Measurements from ENCODE around the gene CXXC5. TPM values are rescaled to one million over a fixed set of nuclear protein-coding genes. Genes with fewer than 3 reads are reported as not detected.

Gene CXXC5
- total RNA-seq, 1 donor from 2014 or later = 74.1 TPM

DNA sequence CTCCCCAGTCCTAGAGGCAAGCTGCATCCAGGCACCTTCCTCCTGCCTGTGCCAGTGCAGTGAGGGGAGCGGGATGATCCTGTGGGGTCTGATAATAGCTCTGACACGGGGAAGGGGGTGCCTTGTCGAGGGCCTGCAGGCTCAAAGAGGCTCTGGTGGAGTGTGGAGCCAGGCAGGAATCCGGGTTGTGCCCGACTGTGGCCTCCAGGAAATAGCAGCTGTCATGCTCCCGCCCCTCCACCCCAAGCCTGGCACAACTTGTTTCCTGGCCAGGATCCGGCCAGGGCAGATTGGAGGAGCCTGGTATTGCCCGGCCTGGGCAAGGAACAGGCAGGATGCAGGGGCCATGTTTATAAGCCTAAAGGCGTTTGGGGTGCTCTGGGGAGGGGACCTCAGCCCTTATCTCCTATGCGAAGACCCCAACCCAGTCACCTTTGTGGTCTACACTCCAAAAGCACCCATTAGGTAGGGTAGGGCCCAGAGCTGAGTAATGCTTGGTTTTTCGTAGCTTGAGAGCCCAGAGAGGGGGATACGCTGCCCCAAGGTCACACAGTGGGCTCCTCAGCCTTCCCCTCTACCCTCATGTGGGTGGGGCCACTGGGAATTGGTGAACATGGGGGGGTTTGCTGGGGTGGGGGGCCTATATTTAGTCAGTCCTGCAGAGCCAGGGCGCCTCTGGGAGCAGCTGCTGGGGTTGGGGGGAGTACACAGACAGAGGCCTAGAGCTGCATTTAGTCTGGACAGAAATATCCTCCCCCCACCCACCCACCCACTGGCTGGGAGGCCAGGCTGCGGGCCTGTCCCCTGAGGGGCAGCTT lies 12.2 kb downstream of the CXXC5 start:
- peak; percentile 86 for DNase-seq (ENCODE audit: missing footprints)
- peak; percentile 63 for ATAC-seq
- intact Hi-C loops (cut with DNase I) = no loop called here

DNA sequence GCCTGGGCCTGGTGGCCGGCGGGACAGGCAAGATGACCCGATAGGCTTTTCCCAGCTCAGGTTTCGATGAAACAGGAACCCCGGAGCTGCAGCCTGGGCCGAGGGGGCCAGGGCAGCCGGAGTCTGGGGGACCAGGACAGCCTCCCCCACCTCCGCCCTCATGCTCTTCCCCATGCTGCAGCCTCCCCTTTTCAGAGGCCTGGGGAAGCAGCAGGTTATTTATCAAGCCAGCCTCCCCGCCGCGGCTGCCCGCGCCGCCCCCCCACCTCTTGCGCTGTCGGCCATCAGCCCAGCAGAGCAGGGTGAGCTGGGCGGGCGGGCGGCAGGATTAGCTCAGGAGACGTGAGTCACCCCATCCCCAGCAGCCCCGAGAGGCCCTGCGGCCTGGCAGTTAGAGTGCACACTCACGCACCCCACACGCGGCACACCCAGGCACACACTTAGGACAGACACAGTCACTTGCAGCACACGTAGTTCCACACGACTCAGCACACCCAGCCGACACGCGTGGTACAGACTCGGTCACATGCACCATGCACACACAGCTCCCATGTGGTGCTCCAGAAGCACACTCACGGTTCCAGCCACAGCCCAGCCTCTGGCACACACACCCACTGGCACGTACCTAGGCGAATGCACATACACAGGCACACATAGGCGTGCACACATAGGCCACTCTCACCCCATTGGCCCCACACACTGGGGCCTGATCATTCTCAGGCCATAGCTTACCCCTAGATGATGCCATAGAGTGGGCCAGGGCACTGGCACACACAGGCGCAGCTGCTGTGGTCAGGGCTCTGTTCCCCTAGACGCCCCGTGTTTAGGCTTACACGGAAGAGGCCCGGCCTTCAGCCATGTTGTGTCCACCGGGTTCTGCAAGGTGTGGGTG lies 13.0 kb downstream of the CXXC5 start:
- DNase-seq (ENCODE audit: missing footprints) = peak; percentile 89
- intact Hi-C loops (cut with DNase I) = no loop called here
- ATAC-seq = peak; percentile 72

DNA sequence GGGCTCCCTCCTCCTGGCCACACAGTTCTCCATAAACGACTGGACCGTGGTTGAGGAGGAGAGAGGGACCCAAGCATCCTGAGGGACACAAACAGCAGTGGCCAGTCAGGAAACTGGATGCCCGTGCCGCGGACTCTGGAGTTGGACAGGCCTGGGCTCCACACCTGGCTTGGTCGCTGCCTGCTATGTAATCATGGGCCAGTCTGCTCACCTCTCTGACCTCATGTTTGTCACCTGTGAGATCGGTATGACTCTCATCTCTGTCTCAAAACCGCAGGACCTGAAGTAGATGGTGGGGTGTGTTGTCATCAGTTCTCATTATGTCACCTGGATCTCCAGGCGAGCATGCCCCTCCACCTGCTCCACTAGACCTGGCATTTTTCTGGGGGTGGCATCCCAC lies 14.5 kb downstream of the CXXC5 start:
- DNase-seq (ENCODE audit: missing footprints) (no peak), ATAC-seq (no peak)
- intact Hi-C loops (cut with DNase I) = no loop called here

DNA sequence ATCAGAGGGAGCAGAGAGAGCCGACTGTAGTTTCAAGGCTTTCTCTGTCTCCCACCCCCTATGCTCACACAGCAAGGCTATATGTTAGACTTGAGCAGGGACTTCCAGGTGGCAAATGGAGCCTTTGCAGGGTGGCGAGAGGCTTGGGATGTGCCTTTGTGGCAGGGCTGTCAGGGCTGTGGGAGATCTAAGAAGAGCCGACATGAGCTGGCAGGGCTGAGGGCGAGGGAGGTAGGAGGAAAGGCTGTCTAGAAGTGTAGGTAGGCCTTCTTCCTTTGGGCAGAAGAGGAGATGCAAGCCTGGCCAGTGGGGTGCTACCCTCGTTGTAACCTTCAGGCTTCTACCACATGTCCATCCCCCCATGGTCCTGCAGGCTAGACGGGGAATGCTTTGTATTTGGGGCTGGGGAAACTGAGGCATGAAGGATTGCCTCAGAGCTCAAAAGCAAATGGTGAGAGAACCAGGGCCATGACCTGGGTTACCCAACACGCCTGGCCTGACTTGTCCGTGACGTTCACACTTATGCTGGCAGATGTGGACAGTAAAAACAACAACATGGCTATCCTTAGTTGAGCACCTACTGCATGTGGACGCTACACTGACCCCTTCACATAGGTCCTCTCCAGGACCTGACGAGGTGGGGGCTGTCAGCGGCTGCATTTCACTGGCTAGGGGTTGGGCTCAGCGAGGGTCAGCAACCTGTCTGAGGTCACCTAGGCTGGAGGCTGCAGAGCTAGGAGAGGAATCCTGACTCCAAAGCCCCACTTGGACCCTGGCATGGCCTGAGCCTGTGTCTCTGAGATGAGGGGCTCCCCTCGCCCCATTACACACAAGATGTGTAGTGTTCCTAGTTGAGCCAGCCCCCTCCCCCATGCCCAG lies 15.3 kb downstream of the CXXC5 start:
- ATAC-seq = no peak
- no peak for DNase-seq (ENCODE audit: missing footprints)
- intact Hi-C loops (cut with DNase I) = no loop called here

DNA sequence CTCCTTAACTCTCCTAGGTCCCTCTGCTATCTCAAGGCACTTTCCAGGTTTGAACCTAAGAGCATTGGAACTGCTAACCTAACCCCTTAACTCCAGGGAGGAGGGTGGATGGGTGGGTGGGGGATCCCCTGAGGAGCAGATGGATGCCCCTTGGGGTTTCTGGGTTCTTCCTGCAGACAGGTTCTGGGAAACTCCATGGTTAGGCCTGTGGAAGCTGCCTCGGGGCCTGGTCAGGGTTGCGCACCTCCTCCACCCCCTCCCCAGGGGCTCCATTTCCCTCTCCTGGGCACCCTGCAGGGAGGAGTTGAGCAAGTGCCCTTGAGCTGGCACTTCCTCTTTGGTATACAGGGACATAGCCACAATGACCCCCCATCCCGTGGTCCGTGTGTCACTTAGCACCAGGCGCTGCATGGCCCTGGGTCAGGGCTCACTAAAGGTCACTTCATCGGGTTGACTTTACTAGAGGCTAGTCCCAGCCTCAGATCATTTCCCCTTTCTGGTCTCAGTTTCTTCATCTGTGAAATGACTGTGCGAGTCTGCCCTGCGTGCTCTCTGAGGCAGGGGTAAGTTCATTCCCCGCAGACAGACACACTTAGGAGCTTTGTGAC lies 16.0 kb downstream of the CXXC5 start:
- intact Hi-C loops (cut with DNase I) = no loop called here
- peak; percentile 77 for DNase-seq (ENCODE audit: missing footprints)
- no peak for ATAC-seq

DNA sequence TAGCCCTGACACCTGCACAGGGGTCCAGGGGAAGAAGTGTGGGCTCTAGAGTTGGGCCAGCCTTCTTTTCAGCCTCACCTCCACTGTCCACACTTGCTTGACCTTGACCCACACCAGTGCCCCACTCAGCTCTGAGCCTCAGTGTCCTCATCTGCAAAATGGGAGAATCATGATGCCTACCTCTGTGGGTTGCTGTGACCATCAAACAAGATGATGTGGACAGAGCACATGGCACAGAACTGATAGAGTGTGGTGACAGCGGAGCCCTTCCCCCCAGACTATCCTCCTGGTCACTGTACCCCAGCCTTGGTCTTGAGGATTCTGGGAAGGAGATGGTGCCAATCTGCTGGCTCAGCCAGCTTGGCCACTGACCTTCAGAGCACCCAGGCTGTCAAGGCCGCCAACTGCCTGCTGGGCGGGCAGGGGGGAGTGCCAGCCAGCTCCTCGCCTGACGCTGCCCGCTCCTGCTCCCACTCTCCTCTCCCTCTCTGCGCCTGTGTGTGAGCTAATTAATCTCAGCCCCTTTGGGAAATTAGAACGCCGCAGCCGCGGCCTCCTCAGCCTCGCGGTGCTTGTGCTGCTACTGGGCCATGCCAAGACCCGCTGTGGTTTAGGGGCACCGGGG lies 16.7 kb downstream of the CXXC5 start:
- DNase-seq (ENCODE audit: missing footprints) (no peak), ATAC-seq (peak; percentile 5)
- intact Hi-C loops (cut with DNase I) = no loop called here

DNA sequence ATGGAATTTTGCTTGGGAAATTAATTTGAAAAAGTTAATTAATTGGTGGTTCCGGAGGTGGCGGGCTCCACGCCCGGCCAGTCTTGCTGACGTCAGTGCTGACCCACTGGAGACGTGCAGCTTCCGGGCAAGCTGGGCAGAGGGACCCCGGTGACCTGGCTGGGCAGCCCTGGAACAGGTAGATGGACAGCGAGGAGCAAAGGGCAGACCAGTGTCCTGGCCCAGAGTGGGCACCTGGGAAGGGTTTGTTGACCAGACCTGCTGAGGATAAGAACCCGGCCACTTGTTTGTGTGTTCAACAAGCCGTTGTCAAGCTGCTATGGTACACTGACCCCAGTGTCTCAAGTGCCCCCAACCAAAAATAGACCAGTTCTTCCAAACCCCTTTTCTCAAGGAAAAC lies 17.5 kb downstream of the CXXC5 start:
- intact Hi-C loops (cut with DNase I) = no loop called here
- ATAC-seq (no peak), DNase-seq (ENCODE audit: missing footprints) (no peak)

DNA sequence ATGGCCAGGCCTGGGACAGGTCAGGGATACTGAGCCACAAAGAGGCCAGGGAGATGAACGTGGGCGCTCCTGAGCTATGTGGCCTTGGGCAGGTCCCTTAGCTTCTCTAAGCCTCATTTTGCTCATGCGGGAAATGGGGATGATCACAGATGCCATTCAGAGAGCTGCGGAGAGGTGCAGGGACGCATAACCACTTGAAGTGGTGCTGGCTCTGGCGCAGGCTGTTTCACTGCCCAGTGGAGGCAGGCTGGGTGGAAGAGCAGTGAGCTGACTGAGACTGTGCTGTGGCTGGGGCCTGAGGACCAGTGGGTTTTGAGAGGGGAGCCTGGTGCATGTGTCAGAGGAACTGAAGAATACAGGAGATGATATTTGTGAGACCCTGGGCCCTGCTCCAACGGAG lies 18.4 kb downstream of the CXXC5 start:
- ATAC-seq (no peak), DNase-seq (ENCODE audit: missing footprints) (no peak)
- intact Hi-C loops (cut with DNase I) = no loop called here

DNA sequence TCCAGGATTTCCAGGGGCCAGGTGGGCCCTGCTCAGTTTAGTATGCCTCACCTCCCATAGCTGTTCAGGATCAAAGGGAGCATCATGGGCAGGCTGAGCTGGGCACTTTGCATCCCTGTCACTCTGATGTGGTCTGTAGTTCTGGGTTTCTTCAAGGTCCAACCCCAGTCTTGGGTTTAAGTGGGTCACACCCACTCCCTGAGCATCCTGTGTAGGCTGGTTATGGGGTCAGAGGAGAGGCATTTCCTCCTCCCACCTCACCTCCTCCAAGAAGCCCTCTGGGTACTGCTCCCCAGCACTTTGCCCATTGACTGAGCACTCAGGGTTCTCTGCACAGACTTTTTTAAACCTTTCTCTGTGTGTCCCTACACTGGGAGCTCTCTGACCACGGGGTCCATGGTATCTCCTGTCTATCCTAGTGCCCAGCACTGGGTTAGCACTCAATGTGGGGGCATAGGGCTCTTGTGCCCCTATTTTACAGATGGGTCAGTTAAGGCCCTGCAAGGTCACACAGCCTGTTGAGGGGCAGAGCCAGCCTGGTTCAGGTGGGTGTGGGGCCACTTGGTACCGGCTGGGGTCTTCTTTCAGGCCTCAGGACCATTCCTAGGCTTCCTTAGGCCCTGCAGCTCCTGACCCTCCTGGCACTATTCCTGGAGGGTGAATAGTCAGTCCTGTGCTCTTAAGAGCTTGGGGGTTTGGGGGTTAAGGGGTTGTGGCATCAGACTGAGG lies 19.0 kb downstream of the CXXC5 start:
- DNase-seq (ENCODE audit: missing footprints) (no peak), ATAC-seq (no peak)

DNA sequence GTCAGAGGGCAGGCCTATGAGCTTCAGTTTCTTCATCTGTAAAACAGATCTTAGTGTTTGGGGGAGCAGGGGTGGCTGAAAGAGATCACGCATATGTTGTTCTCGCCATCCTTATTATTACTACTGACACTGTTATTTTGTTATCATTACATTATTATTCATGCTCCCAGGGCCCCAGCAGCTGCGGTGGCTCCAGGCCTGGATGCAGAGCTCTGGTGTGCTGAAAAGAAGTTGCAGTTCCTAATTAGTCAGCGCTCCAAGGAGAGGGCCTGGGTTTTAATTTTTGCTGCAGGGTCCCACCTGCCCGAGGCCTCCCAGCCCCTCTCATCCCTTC lies 19.5 kb downstream of the CXXC5 start:
- no peak for DNase-seq (ENCODE audit: missing footprints)
- no peak for ATAC-seq
- intact Hi-C loops (cut with DNase I) = no loop called here

More for the DNA sequence above, 19.0 kb downstream of the CXXC5 start:
- intact Hi-C loops (cut with DNase I) = no loop called here

DNA sequence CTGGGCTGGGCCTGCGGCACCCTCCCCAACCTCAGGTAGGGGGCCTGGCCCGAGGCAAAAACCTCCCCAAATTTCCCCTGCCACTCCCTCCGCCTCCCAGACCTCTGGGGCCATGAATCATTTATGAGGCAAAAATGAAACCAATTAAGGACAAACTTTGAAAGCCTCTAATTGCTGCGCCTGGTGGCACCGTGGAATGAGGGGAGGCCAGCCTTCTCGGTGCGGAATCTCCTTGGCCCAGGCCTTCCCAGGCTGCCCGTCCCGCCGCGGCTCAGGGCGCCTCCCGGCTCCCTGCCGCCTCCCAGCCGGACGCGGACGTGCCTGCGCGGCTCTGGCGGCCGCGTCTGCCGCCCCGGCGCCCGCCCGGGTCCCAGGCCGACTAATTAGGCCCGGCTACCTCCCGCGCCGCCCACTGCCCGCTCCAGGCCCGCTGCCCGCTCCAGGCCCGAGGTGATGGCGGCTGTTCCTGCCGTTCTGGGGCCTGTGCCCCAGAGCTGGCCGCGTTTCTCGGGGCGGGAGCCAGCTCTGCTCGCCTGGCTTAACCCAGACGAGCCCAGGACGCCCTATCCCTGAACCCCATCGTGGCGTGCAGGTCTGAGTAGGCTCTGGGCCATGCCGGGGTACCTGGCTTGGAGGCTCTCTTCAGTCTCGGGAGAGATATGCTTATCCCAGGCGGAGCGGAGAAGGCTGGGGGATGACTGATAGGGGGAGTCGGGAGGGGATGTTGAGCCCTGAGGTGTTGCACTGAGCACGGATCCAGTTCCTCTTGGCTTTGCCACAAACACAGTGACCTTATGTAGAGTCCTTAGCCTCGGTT lies 20.1 kb downstream of the CXXC5 start:
- intact Hi-C loops (cut with DNase I) = no loop called here
- DNase-seq (ENCODE audit: missing footprints) (no peak), ATAC-seq (peak; percentile 48)

DNA sequence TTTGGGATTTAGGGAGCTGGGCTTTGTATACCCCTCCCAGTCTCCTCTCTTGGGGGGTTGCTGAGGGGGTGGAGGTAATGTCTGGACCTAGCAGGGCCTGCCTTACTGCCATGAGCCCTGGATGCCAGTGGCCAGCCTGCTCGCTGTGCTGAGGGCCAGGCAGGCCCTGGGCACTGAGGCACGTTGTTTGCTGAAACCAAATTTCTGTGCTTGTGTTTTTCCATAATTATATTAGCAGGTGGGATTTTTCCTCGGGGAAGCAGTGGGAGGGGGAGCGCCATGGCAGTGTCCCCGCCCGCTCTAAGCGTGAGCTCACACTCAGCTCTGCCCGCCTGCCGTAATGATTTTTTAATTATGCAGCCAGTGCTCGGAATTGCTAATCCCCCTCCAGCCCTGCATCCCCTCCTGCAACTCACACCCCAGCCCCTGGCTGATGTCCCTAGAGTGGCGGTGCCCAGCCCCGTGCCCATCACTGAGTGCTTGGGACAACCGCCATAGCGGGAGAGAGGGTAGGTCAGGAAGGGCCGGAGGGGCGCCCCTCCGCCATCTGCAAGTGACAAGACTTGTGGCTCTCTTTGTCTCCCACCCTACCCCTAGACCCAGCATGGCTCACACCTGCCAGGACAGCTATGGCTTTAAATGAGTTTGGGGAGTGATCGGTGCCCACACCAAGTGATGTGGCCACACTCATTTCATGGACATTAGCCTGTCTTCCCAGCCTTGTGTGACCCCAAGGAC lies 20.9 kb downstream of the CXXC5 start:
- ATAC-seq (no peak), DNase-seq (ENCODE audit: missing footprints) (no peak)
- intact Hi-C loops (cut with DNase I) = no loop called here

DNA sequence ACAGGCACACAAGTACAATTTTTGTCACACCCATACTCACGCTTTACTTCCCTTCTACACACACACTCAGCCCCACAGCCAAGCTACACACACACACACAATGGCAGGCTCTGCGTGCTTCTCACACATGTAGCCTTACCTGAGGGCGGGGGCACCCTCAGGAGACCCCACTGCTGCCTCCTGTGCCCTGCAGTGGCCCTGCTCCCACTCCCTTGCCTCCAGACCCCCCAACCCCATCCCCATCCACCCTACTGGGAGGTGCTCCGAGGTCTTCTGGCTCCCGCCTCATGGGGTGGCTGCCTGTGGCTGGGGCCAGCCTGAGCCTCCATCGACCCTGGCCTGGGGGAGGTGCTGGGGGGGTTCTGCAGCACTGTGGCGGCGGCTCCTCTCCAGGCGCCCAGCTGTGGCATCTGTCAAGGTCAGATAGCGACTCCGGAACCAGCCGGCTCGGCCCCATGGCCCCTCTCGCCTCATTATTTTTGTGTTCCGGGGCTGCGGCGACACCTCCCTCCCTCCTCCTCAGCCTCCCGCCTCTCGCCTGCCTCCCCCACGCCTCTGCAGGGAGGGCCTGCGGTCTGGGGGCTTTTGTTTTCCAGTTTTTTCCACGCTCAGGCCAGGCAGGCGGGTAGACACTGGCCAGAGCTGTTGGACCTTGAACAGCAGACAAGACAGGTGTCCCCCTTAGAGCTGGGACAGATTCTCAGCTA lies 21.7 kb downstream of the CXXC5 start:
- intact Hi-C loops (cut with DNase I) = loop anchor here (2.0 kb wide), 1 partner anchor 33 kb away; no protein-coding TSS in a partner anchor
- DNase-seq (ENCODE audit: missing footprints) (no peak), ATAC-seq (peak; percentile 22)

DNA sequence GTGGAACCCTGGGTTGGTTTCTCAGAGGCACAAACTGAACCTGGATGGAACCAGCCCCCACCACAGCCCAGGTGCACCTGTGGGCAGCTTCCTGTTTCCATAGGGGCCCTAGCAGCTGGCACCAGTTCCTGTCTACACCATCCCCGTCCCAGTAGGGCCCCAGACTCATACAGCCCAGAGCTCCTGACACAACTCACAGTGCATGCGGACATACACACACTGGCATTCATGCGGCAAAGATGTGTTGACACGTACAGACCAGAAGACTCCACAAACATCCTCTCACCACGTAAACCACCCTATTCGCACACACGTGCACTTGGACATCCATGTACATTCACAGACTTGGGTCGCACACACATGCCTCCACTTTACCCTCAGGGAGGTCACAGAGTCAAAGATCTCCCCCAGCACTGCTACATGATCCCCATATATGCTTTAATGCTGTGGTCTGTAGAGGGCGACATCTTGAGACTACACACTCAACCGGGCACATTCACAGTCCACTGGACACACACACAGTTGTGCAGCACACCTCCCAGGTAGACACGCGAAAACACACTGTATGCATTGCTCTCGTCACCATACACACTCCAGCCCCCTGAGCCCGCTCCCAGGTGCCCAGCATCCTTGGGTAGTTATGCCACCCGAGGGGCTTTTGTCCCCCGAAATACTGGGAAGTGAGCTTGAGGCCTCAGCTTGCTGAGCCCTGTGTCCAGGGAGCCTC lies 22.4 kb downstream of the CXXC5 start:
- intact Hi-C loops (cut with DNase I) = loop anchor here (2.0 kb wide), 1 partner anchor 34 kb away; no protein-coding TSS in a partner anchor
- DNase-seq (ENCODE audit: missing footprints) (no peak), ATAC-seq (no peak)

Data from Right ventricle myocardium inferior (tissue), 1 donor.